Measurements from ENCODE around the gene CFAP141.

The CFAP141 gene

DNA sequence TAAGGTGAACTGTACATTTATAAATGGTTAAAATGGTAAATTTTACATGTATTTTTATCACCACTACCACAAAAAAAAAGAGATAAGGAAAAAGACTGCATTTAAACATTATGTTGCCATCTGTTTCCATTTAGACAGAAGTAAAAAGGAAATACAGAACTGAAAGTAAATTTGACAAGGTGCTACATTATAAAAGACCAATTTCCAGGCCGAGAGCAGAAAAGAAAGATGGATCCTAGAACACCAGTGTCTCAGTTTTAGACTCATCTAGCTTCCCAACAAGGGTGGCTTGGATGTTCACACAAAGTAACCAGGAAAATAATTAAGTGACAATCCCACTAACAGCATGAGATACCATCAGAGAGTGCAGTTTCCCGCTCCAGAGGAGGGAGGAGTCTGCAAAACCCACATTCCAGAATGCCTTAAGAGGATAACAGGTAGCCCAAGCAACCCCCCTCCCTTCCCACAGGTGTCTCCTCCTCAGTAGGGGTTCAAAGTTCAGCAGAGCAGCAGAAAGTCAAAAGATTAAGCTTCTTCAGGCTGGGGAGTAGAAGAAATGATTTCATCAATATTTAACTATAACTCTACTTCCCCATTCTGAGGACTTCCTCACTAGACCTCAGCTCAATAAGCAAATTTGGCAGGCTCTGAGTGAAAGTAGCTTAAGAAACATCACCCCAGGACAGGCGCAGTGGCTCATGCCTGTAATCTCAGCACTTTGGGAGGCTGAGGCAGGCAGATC is 26.0 kb downstream of the CFAP141 start:
- no peak overlapping the region for H3K27ac ChIP-seq
- no peak for TF ChIP-seq ZFX (IDR thresholded peaks at IDR 0.05)
- TF ChIP-seq, protein P1, sequence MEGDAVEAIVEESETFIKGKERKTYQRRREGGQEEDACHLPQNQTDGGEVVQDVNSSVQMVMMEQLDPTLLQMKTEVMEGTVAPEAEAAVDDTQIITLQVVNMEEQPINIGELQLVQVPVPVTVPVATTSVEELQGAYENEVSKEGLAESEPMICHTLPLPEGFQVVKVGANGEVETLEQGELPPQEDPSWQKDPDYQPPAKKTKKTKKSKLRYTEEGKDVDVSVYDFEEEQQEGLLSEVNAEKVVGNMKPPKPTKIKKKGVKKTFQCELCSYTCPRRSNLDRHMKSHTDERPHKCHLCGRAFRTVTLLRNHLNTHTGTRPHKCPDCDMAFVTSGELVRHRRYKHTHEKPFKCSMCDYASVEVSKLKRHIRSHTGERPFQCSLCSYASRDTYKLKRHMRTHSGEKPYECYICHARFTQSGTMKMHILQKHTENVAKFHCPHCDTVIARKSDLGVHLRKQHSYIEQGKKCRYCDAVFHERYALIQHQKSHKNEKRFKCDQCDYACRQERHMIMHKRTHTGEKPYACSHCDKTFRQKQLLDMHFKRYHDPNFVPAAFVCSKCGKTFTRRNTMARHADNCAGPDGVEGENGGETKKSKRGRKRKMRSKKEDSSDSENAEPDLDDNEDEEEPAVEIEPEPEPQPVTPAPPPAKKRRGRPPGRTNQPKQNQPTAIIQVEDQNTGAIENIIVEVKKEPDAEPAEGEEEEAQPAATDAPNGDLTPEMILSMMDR (conservative IDR thresholded peaks at IDR 0.05): no peak

DNA sequence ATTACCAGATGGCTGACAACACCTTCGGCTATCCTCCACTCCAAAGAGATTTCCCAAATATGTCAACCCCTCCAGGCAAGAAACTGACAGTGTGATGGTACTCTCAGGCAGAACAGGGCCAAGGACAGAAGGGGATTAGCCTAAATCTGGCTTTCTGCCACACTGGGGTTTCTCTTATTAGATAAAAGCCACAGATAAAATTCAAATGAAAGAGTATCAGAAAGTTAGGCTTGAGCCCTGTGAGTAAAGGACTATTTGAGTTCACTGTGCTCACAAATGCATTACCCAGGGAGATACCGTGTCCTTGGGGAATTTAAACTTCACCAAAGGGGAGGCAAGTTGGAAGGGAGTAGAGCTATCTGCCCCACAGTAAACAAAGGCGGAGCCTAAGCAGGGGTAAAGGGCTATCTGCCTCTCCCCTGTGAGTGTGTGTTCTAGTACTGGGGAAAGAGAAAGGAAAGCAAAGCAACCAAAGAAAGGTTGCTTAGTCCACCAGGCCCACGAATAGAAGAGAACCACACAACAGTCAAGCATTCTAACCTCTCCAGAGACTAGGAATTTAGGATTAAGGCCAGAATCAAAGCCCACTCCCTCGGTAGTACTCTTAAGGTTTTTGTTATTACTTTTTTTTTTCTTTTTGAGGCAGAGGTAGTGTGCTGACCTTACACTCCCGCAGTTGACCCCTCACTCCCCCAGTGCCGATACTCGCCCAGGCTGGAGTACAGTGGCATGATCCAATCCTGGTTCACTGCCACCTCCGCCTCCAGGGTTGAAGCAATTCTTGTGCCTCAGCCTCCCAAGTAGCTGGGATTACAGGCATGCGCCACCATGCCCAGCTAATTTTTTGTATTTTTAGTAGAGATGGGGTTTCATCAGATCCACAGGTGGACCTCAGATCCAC is 27.0 kb downstream of the CFAP141 start:
- no peak overlapping the region for H3K27ac ChIP-seq
- TF ChIP-seq, protein P1 (conservative IDR thresholded peaks at IDR 0.05): no peak
- TF ChIP-seq ZFX (IDR thresholded peaks at IDR 0.05): no peak

DNA sequence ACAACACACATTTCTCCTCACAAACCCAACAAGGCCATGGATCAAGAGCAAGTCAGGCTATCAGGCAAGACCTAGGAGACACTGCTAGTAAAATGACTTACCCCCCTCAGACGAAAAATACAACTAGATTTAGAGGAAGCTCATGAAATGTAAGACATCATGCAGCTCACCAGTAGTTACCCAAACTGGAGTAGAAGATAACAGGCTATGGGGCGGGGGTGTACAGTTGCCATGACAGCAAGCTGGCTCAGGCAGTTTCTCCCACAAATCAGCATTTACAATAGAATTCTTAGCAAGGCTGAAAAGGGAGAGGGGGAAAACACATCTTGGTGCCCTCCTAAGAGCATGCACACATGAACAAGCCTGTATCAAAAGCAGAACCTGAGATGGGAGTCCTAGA is 28.1 kb downstream of the CFAP141 start:
- H3K27ac ChIP-seq: no peak overlapping the region
- TF ChIP-seq, protein P1 (conservative IDR thresholded peaks at IDR 0.05): no peak
- TF ChIP-seq ZFX (IDR thresholded peaks at IDR 0.05): no peak

DNA sequence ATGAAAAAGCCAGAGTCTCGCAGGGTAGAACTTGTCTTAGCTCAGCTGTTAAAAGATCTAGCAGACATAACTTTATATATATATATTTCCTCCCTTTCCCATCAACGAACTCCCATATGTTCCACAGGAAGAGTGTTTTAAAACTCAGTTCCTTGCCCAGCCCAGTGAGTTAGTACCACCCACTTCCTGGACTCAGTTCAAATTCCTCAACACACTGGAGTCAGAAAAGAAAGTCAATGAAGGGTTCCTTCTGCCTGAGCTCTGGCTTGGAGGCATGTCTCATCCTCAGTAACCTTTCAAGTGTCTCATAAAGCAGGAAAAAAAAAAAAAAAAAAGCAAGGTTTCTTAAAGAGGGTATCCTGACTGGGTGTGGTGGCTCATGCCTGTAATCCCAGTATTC is 29.8 kb downstream of the CFAP141 start:
- no peak overlapping the region for H3K27ac ChIP-seq
- no peak for TF ChIP-seq ZFX (IDR thresholded peaks at IDR 0.05)
- TF ChIP-seq, protein P1 (conservative IDR thresholded peaks at IDR 0.05): no peak

DNA sequence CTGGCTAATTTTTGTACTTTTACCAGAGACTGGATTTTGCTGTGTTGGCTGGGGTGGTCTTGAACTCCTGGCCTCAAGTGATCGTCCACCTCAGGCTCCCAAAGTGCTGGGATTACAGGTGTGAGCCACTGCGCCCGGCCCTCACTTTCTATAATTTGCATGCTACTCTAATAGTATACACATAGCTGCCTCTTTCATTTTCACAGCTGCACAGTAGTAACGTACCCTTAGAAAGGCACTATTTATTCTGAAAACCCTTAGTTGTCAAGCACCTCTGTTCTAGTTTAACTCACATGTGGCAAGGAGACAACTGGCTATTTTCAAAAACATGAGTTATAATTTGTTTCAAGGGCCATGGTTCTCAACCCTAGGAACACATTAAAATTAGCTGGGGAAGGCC is 31.5 kb downstream of the CFAP141 start:
- TF ChIP-seq ZFX (IDR thresholded peaks at IDR 0.05): no peak
- TF ChIP-seq, protein P1 (conservative IDR thresholded peaks at IDR 0.05): no peak
- H3K27ac ChIP-seq: no peak overlapping the region

DNA sequence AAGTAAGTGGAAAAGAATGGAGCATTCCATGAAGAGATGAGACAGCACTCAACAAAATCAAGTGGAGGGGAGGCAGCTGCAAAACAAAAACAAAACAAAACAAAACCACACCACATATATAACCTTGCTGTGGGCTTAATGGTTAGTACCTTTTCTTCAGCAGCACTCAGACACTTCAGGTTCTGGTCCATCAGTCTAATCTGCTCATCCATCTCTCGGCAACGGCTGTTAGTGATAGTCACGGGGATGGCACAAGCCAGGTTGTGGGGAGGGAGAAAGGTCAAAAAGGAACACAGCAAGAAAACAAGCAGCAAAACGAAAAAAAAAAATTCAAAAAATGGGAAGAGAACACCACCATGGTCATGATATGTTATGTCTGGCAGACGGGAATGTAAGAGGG is 34.3 kb downstream of the CFAP141 start:
- TF ChIP-seq ZFX (IDR thresholded peaks at IDR 0.05): no peak
- TF ChIP-seq, protein P1 (conservative IDR thresholded peaks at IDR 0.05): no peak
- H3K27ac ChIP-seq: no peak overlapping the region

DNA sequence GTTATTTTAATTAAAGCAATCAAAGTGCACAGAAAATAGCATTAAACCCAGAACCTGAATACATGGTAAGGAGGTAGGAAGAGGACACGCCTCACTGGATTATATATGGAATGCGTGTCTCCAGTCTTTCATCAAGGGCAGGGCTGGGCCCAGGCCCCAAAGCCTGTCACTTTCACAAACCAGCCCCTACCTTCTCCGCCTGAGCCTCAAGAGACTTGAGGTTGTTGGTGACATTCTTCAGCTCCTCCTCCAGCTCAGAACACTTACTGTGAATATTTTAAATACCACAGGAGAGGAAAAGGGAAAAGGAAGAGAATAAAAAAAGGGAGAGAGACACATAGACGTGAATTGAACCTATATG is 34.9 kb downstream of the CFAP141 start:
- H3K27ac ChIP-seq: no peak overlapping the region
- TF ChIP-seq, protein P1 (conservative IDR thresholded peaks at IDR 0.05): no peak
- no peak for TF ChIP-seq ZFX (IDR thresholded peaks at IDR 0.05)
